BJ (cell line): ENCODE results near the gene PTP4A1. TPM values are rescaled to one million over a fixed set of nuclear protein-coding genes. Genes with fewer than 3 reads are reported as not detected.
A peak's percentile ranks its signal among the peaks of the same experiment; 100 is the strongest.

Source experiments
- CTCF ChIA-PET: fragments of 350-600 bp; formaldehyde crosslinking; extraction: SDS; loops from one replicate; lab custom pipeline; 2021; ENCODE audit warnings: antibody characterized with exemption, inconsistent platforms; lab: Yijun Ruan, JAX
- POLR2A ChIA-PET: fragments of 300-600 bp; sonication (Branson Sonifier 250); formaldehyde crosslinking; extraction: SDS; loops from one replicate; lab custom pipeline; 2021; ENCODE audit warnings: antibody characterized with exemption; lab: Charles Lee
- DNase-seq: peaks from one replicate; pipeline ENCODE4 v3.0.0-alpha.2; 2011; ENCODE audit warnings: low read depth
- H3K27me3 ChIP-seq: 2 replicates; pipeline ENCODE4 v1.6.0; 2011; ENCODE audit warnings: low read length; ENCODE audit not compliant: control insufficient read depth, insufficient read depth
- H3K36me3 ChIP-seq: 2 replicates; pipeline ENCODE4 v1.5.1; 2011; ENCODE audit warnings: low read length; ENCODE audit not compliant: control insufficient read depth, insufficient read depth
- H3K4me3 ChIP-seq: 2 replicates; pipeline ENCODE4 v1.5.1; 2011; ENCODE audit warnings: low read depth, mild to moderate bottlenecking, control low read depth, low read length
- CTCF ChIP-seq: IDR thresholded peaks from 2 replicates; pipeline ENCODE4 v1.5.1; 2011; ENCODE audit warnings: low read depth, mild to moderate bottlenecking, control low read depth, inconsistent platforms, low read length, moderate library complexity; ENCODE audit not compliant: insufficient read depth
- polyA plus RNA-seq: library from polyadenylated mRNA; depleted of rRNA; stranded (reverse); fragments of >200 nt; gene quantifications from 2 replicates; pipeline ENCODE4 v1.2.3, GENCODE V29; 2011

Gene PTP4A1
- polyA plus RNA-seq, 1 experiment: 4.4 TPM

GRCh38 chr6:63573899-63574553 is 1.7 kb downstream of the PTP4A1 start:
- Histone ChIP-seq H3K27me3 (peaks cover 4% of the 10 kb centered on the region), H3K36me3 (peaks cover 2% of the 10 kb centered on the region; the same call in 1 of the 2 replicates), H3K4me3 (peak overlapping the region; percentile 96)
- POLR2A ChIA-PET: no interaction called here
- CTCF ChIA-PET: interaction anchor here (0.6 to 2.5 kb wide), 11 partner anchors 8 to 256 kb away, joined by 3 to 8 read pairs (median 3); no protein-coding TSS in a partner anchor
- peak; percentile 62 for TF ChIP-seq CTCF
- no peak for DNase-seq

- peak overlapping the region; percentile 96 for H3K4me3 ChIP-seq
- no peak for TF ChIP-seq CTCF
- H3K27me3 ChIP-seq: peaks cover 4% of the 10 kb centered on the region
- POLR2A ChIA-PET: no interaction called here
- DNase-seq: no peak
- CTCF ChIA-PET: interaction anchor here (0.8 to 2.5 kb wide), 5 partner anchors 9 to 229 kb away, joined by 3 to 8 read pairs (median 3); no protein-coding TSS in a partner anchor
- peaks cover 3% of the 10 kb centered on the region for H3K36me3 ChIP-seq
These were observed 2.2 kb downstream of the PTP4A1 start for GRCh38 chr6:63574554-63574900.

GRCh38 chr6:63576147-63576772 is 4.0 kb downstream of the PTP4A1 start:
- ChIA-PET CTCF (no interaction called here), POLR2A (no interaction called here)
- peaks cover 7% of the 10 kb centered on the region for H3K36me3 ChIP-seq
- no peak for DNase-seq
- no peaks in the 10 kb centered on the region for H3K27me3 ChIP-seq
- no peak overlapping the region for H3K4me3 ChIP-seq
- no peak for TF ChIP-seq CTCF

GRCh38 chr6:63576985-63577712 is 4.9 kb downstream of the PTP4A1 start:
- POLR2A ChIA-PET: no interaction called here
- TF ChIP-seq CTCF: no peak
- DNase-seq: no peak
- H3K27me3 ChIP-seq: no peaks in the 10 kb centered on the region
- H3K36me3 ChIP-seq: peaks cover 7% of the 10 kb centered on the region
- no peak overlapping the region for H3K4me3 ChIP-seq
- CTCF ChIA-PET: interaction anchor here (0.7 kb wide), 1 partner anchor 21 kb away, joined by 5 read pairs; no protein-coding TSS in a partner anchor

DNA sequence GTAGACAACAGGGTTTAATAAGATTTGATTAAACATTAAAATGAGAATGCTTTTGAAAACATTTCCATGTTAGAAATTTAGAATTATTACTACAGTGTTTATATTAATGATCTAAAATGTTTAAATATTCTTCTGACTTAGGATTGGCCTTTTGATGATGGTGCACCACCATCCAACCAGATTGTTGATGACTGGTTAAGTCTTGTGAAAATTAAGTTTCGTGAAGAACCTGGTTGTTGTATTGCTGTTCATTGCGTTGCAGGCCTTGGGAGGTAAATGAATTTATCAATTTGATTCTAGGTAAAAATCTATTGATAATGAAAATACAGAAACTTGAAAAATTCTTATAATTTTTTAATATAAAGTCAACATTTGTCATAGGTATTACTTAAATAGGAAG is 6.5 kb downstream of the PTP4A1 start:
- Histone ChIP-seq H3K27me3 (no peaks in the 10 kb centered on the region), H3K4me3 (no peak overlapping the region), H3K36me3 (peaks cover 7% of the 10 kb centered on the region)
- CTCF ChIA-PET: no interaction called here
- no peak for DNase-seq
- POLR2A ChIA-PET: no interaction called here
- TF ChIP-seq CTCF: no peak
